Astrocyte (in vitro differentiated cells and primary cell): ENCODE measurements around the gene COL18A1.

Source experiments
- CTCF ChIP-seq: IDR thresholded peaks from 2 replicates; pipeline ENCODE4 v1.5.1; 2011; ENCODE audit warnings: low read depth, mild to moderate bottlenecking, inconsistent platforms, low read length, moderate library complexity; ENCODE audit not compliant: insufficient read depth
- EZH2 ChIP-seq: IDR thresholded peaks from 2 replicates; pipeline ENCODE4 v1.6.1; 2012; ENCODE audit warnings: mild to moderate bottlenecking, low read length, inconsistent platforms; ENCODE audit not compliant: insufficient read depth

DNA sequence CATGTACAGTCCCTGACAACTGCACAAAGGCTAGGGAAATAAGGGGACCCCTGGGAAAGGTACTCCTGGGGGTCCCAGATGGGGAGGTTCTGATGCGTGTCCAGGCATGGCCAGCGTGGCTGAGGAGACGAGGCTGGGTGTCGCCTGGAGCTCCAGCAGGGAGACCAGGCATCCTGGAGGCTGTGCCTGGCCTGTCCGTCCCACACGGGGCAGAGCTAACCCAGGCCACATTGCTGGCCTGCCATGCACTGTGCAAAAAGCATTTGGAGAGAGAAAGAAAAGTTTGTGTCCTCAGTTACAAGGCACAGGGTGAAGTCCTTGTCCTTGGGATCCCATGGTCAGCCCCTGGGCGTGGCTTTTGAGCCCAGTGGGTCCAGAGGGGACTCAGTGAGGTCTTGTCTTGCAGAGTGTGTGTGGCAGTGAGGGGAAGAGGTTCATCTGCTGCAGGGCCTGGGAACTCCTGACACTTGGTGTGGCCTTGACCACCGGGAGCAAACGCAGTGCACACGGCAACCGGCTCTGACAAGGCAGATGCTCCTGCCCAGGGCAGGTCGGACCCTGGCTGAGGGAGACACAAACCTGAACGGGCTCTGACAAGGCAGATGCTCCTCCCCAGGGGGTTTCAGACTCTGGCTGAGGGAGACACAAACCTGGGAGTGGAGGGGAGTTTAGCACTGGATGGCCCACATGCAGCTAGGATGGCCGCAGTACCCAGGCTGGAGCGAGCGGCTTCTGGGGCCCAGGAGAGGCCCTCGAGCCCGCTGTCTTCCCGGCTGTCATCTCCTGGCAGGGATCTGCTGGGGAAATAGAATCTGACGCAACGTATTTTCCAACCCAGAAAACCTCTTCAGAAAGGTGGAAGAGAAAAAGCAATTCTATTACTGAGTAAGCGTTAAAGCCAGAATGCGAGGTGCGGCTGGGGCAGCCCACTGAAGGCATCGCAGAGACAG is 37.3 kb upstream of the COL18A1 start:
- TF ChIP-seq CTCF (no peak), EZH2 (no peak)
